GM23338 (cell line): Measurements from ENCODE around the gene DENND5B. TPM values are rescaled to one million over a fixed set of nuclear protein-coding genes. Genes with fewer than 3 reads are reported as not detected.

Experiments used
- ATAC-seq: fragments of 200-7000 bp; cut with Tn5 transposase; 3 replicates; pipeline ENCODE4 v1.9.1; 2020
- DNase-seq: peaks from one replicate; pipeline ENCODE4 v3.0.0-alpha.2; 2015; ENCODE audit warnings: low spot score
- H2AFZ ChIP-seq: fragments of 200-600 bp; sonication (generic); 2 replicates; pipeline ENCODE4 v1.8.0; 2016; ENCODE audit warnings: antibody characterized with exemption, mild to moderate bottlenecking, moderate library complexity
- H3F3A ChIP-seq: fragments of 200-600 bp; sonication (generic); replicated peaks from 2 replicates; pipeline ENCODE4 v1.8.0; 2017; ENCODE audit warnings: antibody characterized with exemption, mixed run types, low read depth
- H3K27ac ChIP-seq: fragments of 200-600 bp; sonication (generic); 2 replicates; pipeline ENCODE4 v1.6.1; 2016; ENCODE audit warnings: low read depth
- H3K27me3 ChIP-seq: fragments of 200-600 bp; sonication (generic); 2 replicates; pipeline ENCODE4 v1.8.0; 2016; ENCODE audit warnings: mild to moderate bottlenecking, mixed run types, moderate library complexity; ENCODE audit not compliant: insufficient read depth
- H3K36me3 ChIP-seq: fragments of 200-600 bp; sonication (generic); 2 replicates; pipeline ENCODE4 v1.8.0; 2016; ENCODE audit warnings: mild to moderate bottlenecking; ENCODE audit not compliant: insufficient read depth
- H3K4me1 ChIP-seq: fragments of 200-600 bp; sonication (generic); 2 replicates; pipeline ENCODE4 v1.8.0; 2016; ENCODE audit warnings: mild to moderate bottlenecking, moderate library complexity; ENCODE audit not compliant: insufficient read depth
- H3K4me2 ChIP-seq: fragments of 200-600 bp; sonication (generic); 2 replicates; pipeline ENCODE4 v1.7.1; 2017; ENCODE audit warnings: mixed run types
- H3K4me3 ChIP-seq: fragments of 200-600 bp; sonication (generic); 2 replicates; pipeline ENCODE4 v1.6.1; 2016; ENCODE audit warnings: mixed run types
- H3K79me2 ChIP-seq: fragments of 200-600 bp; sonication (generic); replicated peaks from 2 replicates; pipeline ENCODE4 v1.8.0; 2017; ENCODE audit warnings: mild to moderate bottlenecking; ENCODE audit not compliant: insufficient read depth
- H3K9me2 ChIP-seq: fragments of 200-600 bp; sonication (generic); 2 replicates; pipeline ENCODE4 v1.8.0; 2017; ENCODE audit not compliant: insufficient read depth
- H4K20me1 ChIP-seq: fragments of 200-600 bp; sonication (generic); replicated peaks from 2 replicates; pipeline ENCODE4 v1.8.0; 2017; ENCODE audit warnings: mild to moderate bottlenecking; ENCODE audit not compliant: insufficient read depth
- H3K27ac Mint-ChIP-seq: 2 replicates; pipeline ENCODE4 v1.8.0; 2020; ENCODE audit warnings: inconsistent platforms, mild to moderate bottlenecking, moderate library complexity, mixed read lengths
- H3K27me3 Mint-ChIP-seq: 3 replicates; pipeline ENCODE4 v1.8.0; 2022; ENCODE audit warnings: low read depth, mild to moderate bottlenecking, moderate library complexity, mixed read lengths, inconsistent platforms; ENCODE audit not compliant: insufficient read depth, poor library complexity
- H3K36me3 Mint-ChIP-seq: 3 replicates; pipeline ENCODE4 v1.8.0; 2021; ENCODE audit warnings: low read depth, mild to moderate bottlenecking, inconsistent platforms, moderate library complexity, mixed read lengths
- H3K4me1 Mint-ChIP-seq: 3 replicates; pipeline ENCODE4 v1.8.0; 2020; ENCODE audit warnings: mild to moderate bottlenecking, inconsistent platforms, mixed read lengths
- H3K4me3 Mint-ChIP-seq: 3 replicates; pipeline ENCODE4 v1.8.0; 2021; ENCODE audit warnings: moderate library complexity, mild to moderate bottlenecking, inconsistent platforms, mixed read lengths
- H3K9me3 Mint-ChIP-seq: 3 replicates; pipeline ENCODE4 v1.8.0; 2020; ENCODE audit warnings: moderate library complexity, mild to moderate bottlenecking, inconsistent platforms, mixed read lengths
- CREB1 ChIP-seq: fragments of 250-450 bp; sonication (Bioruptor Pico); IDR thresholded peaks from 2 replicates; pipeline ENCODE4 v1.5.0; 2020; ENCODE audit warnings: low read depth, mild to moderate bottlenecking, moderate library complexity
- CTCF ChIP-seq, 2 experiments: fragments of 200-600 bp in 1 of 2; sonication (generic) in 1 of 2; conservative IDR thresholded peaks; 2 replicates each; pipeline versions ENCODE4 v1.5.1 to v1.6.1; 2016 to 2017; ENCODE audit warnings: antibody characterized with exemption in 2 of 2, low read depth in 2 of 2, mild to moderate bottlenecking in 2 of 2, moderate library complexity in 1 of 2
- EZH2 ChIP-seq: fragments of 200-600 bp; sonication (generic); IDR thresholded peaks from one replicate; pipeline ENCODE4 v1.8.0; 2017; ENCODE audit warnings: antibody characterized with exemption, mild to moderate bottlenecking, low read depth; ENCODE audit not compliant: unreplicated experiment
- EZH2phosphoT487 ChIP-seq: fragments of 200-600 bp; sonication (generic); IDR thresholded peaks from one replicate; pipeline ENCODE4 v1.8.1; 2018; ENCODE audit warnings: antibody characterized with exemption; ENCODE audit not compliant: unreplicated experiment
- JUNB ChIP-seq: IDR thresholded peaks from one replicate; pipeline ENCODE4 v1.6.1; 2016; ENCODE audit warnings: antibody characterized with exemption; ENCODE audit not compliant: unreplicated experiment
- NANOG ChIP-seq: IDR thresholded peaks from 2 replicates; pipeline ENCODE4 v1.6.1; 2016; ENCODE audit warnings: antibody characterized with exemption, borderline replicate concordance
- POLR2AphosphoS5 ChIP-seq: IDR thresholded peaks from 2 replicates; pipeline ENCODE4 v1.6.1; 2016; ENCODE audit warnings: antibody characterized with exemption, low read depth
- REST ChIP-seq: IDR thresholded peaks from one replicate; pipeline ENCODE4 v1.6.1; 2018; ENCODE audit warnings: antibody characterized with exemption; ENCODE audit not compliant: unreplicated experiment
- STAT1 ChIP-seq: IDR thresholded peaks from one replicate; pipeline ENCODE4 v1.6.1; 2016; ENCODE audit warnings: antibody characterized with exemption; ENCODE audit not compliant: unreplicated experiment
- ZNF114 ChIP-seq: fragments of 250-450 bp; sonication (Bioruptor Pico); IDR thresholded peaks from 2 replicates; pipeline ENCODE4 v1.5.0; 2020; ENCODE audit warnings: mild to moderate bottlenecking, moderate library complexity
- ZNF331 ChIP-seq: fragments of 250-450 bp; sonication (Bioruptor Pico); IDR thresholded peaks from 2 replicates; pipeline ENCODE4 v1.5.0; 2020; ENCODE audit warnings: low read depth, mild to moderate bottlenecking, moderate library complexity
- ZNF462 ChIP-seq: fragments of 250-450 bp; sonication (Bioruptor Pico); IDR thresholded peaks from 2 replicates; pipeline ENCODE4 v1.5.0; 2020; ENCODE audit warnings: mild to moderate bottlenecking, moderate library complexity
- polyA plus RNA-seq: library from polyadenylated mRNA; unstranded; fragments of >200 nt; fragmentation: Nextera tagmentation; extraction: Ambion mirVana; gene quantifications from 2 replicates; pipeline ENCODE4 v1.2.1, GENCODE V29; 2016
- total RNA-seq: library from RNA; depleted of rRNA; stranded (reverse); fragments of >200 nt; shearing (Covaris generic); gene quantifications from 2 replicates; pipeline ENCODE4 v1.2.3, GENCODE V29; 2014
- TF ChIP-seq, protein P1 (sequence below): IDR thresholded peaks from 2 replicates; pipeline ENCODE4 v1.6.1; 2016; ENCODE audit warnings: antibody characterized with exemption

DENND5B gene
- total and polyA plus RNA-seq, 2 experiments from 2014 or later: 6.5 to 17.2 TPM

DNA sequence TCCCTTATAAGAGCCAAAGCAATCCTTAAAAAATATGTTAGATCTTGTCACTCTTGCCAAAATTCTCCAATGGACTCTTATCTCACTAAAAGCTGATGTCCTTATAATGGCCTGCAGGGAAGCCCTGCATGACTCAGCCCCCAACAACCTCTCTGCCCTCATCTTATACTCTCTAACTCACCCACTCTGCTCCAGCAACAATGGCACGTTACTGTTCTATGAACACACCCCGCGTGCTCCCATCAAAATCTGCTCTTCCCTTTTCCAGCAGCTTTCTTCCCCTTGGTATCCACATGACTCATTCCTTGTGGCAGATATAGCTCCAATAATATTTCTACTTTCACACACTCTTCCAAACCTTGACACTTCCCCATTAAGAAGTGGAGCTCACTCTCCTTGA, 108.1 kb downstream of the DENND5B start:
- ATAC-seq (no peak), DNase-seq (no peak)
- H3K4me3 ChIP-seq: no peak overlapping the region
- H3F3A ChIP-seq: no peaks in the 10 kb centered on the region; the same call in 1 of the 2 replicates
- peaks cover 9% of the 10 kb centered on the region; the same call in 1 of the 2 replicates for H3K4me1 ChIP-seq
- H3K27ac ChIP-seq: no peak overlapping the region
- no peak overlapping the region for H3K4me2 ChIP-seq
- Mint-ChIP-seq H3K4me3 (no peak overlapping the region), H3K36me3 (no peaks in the 10 kb centered on the region), H3K9me3 (no peaks in the 10 kb centered on the region), H3K4me1 (peaks cover 16% of the 10 kb centered on the region), H3K27ac (no peak overlapping the region), H3K27me3 (no peaks in the 10 kb centered on the region)
- no peaks in the 10 kb centered on the region for H3K79me2 ChIP-seq
- no peaks in the 10 kb centered on the region for H3K9me2 ChIP-seq
- H4K20me1 ChIP-seq: no peaks in the 10 kb centered on the region
- no peaks in the 10 kb centered on the region for H3K27me3 ChIP-seq
- H3K36me3 ChIP-seq: no peaks in the 10 kb centered on the region
- no peak overlapping the region for H2AFZ ChIP-seq
- TF ChIP-seq CREB1 (CRISPR knock-in tag) (no peak), POLR2AphosphoS5 (no peak), ZNF114 (CRISPR knock-in tag) (no peak), EZH2 (no peak), CTCF (conservative IDR thresholded peaks at IDR 0.05; ENCODE audit: low read depth in 2 of 2) (no peak), ZNF331 (CRISPR knock-in tag) (no peak), REST (no peak), ZNF462 (CRISPR knock-in tag) (no peak), JUNB (no peak), STAT1 (no peak), NANOG (no peak), EZH2phosphoT487 (no peak)
- TF ChIP-seq, protein P1, sequence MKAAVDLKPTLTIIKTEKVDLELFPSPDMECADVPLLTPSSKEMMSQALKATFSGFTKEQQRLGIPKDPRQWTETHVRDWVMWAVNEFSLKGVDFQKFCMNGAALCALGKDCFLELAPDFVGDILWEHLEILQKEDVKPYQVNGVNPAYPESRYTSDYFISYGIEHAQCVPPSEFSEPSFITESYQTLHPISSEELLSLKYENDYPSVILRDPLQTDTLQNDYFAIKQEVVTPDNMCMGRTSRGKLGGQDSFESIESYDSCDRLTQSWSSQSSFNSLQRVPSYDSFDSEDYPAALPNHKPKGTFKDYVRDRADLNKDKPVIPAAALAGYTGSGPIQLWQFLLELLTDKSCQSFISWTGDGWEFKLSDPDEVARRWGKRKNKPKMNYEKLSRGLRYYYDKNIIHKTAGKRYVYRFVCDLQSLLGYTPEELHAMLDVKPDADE: no peak
